Measurements from ENCODE around the gene MT2A.

GRCh38 chr16:56610609-56611111 lies 2.3 kb downstream of the MT2A start:
- TF ChIP-seq POLR2AphosphoS5 (IDR thresholded peaks at IDR 0.05; ENCODE audit: low read depth, low read length) = no peak
- no peak for TF ChIP-seq TAF1 (IDR thresholded peaks at IDR 0.05; ENCODE audit: borderline replicate concordance, insufficient read depth, low read length)

All from PFSK-1 (cell line).